NCI-H2171 (cell line): ENCODE results near the gene DOK1.
A peak's percentile ranks its signal among the peaks of the same experiment; 100 is the strongest.

ENCODE experiments used
- DNase-seq: peaks from one replicate; lab custom pipeline; 2025; lab: John Stamatoyannopoulos, UW

The DOK1 gene

DNA sequence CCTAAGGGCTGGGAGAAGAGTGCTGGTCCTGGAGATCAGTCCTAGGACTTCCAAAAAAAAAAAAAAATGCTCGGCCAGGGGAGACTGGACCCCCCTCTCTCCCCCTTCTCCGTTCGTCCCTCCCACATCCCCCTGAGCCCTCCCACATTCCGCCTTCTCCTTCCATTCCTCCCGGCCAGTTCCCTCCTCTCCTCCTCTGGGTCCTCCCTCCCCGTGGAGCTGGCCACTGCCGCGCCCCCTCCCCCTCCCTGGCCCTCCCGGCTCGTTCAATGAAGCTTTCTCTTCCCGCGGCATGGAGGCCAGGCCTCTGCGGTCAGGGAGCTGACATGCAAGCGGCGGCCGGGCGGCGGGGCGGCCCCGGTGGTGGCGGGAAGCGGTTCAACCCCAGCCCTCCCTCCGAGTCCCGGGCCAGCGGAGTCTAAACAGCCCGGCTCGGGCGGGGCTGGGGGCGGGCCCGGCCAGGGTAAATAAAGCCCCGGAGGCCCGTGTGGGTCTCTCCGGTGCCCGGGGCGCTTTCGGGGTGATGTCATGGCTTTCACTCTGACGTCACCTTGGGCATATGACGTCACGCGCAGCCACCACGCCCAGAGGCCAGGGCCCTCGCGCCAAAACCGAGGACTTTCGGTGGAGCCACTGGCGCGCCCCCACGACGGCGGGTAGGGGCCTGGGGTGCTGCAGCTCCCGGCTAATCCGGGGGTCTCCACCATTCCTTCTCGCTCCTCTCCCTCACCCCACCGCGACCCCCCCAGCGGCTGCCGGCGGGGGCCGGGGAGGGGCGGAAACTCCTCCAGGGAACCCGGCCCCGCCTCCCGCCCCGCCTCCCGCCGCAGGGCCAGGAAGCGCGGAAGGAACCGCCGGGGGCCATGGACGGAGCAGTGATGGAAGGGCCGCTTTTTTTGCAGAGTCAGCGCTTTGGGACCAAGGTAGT is at the start of gene DOK1, which contains the start of gene LOXL3:
DOK1 (plus strand) TSS at position 829 of the 928 bp plus-strand sequence; CDS start at position 864, 35 bp downstream.
LOXL3 (minus strand) TSS at position 51 of the 928 bp plus-strand sequence. CDS start 1,308 bp downstream, outside the sequence.
- no peak for DNase-seq

DNA sequence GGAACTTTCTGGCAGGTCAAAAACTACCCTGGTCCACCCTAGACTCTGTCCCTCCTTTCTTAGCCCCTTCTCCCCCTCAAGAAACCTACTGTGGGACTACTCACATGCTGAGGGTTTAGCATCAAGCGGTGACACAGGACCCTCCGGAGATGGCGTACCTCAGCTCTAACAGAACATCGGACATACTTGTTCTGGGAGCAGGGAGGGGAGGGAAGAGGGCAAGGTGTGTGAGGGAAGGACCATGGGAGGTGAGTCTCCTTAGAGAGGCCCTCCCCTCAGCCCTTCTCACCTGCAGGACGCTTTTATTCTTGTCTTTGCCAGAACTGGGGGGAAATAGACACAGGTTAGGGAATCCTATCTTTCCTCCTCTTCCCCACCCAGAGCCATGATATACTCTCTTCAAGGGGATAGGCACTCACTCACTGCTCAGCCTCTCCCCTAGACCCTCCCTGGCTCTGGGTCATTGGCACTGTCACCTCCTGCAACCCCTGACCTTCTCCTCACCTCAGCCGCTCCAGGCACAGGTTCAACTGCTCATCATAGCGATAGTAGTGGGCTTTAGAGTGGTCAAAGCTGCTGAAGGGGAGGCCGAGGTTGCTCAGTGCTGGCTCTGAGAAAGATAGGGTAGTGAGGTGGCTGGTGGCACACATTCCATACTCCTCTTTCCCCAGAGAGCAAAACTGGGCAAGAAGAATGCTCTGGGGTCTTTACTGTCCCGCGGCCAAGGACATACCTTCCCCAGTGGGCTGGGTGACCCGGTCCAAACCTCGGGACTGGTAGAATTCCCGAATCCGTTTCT is 48.9 kb upstream of the DOK1 start:
- DNase-seq: no peak

DNA sequence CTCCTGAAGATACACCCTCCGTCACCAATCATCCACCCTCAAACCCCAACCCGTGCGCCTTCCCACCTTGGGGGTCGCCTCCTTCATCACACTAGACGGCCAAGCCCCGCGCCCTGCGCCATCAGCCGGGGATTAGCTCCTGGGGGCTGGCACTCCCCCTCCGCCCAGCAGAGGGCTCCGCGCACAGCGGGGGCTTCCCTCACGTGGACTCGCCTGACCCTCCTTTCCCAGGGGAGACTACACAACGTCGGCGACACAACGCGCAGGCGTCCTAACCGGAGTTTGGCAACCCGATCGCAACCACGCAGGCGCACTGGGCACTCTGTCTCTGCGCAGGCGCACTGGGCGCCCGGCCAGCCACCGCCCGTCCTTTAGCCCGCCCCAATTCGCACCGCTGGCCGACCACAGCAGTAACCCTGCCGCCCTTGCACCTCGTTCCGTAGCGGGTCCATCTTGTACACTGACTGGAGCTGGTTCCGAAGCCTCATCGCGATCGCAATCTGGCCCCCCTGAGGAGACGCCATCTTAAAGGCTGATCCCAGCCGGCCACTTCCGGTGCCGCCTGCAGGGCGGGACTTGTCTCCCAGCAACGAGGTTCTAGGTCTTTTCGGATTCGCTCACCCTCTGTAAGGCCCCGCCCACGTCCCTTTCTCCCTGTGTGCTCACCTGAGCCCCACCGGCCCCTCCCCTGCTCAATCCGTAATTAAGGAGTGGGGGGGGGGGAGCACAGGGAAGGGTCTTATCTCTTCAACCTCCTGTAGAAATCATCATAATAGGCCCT is 47.2 kb upstream of the DOK1 start, which contains the start of gene PCGF1:
PCGF1 (minus strand) TSS at position 551 of the 781 bp plus-strand sequence; CDS start at position 524, 27 bp downstream.
- DNase-seq: peak; percentile 98

DNA sequence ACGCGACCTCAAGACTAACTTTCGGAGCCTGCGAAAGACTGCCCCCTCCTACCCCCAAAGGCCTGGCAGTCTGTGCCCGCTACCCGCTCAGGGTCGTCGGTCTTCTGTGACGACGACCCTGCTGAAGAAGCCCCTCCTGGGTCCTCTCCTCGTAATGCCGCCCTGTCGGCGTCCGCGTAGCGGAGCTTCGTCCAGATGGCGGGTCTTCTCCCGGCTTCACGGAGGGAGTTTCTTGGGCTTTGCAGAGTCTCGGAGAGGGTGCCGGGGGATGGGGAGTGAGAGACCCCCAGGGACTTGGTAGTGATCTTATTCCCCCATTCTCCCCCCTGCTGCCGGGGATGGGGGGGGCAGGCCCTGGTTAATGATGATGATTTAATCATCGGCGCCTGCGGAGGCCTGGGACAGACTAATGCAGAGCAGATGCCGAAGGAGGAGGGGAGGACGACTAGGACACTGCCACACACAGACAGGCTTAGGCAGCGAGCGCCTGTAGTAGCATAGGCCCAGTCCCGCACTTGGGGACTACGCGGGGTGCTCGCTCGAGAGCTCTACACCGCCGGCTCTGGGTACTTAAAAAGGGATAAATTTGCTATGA is 46.5 kb upstream of the DOK1 start:
- peak; percentile 78 for DNase-seq

DNA sequence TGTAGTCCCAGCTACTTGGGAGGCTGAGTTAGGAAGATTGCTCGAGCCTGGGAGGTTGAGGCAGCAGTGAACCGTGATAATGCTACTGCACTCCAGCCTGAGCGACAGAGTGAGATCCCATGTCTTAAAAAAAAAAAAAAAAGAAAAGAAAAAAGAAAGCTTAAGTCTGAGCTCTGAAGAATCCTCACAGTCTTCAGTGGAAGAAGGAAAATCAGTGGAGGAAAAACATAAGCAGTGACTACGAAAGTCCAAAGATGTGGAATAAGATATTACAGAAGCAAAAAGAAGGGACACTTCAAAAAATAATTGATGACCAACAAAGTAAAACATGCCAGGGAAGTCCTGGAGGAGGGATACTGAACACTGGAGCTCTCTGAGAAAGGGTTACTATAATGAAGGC is 44.2 kb upstream of the DOK1 start:
- no peak for DNase-seq

DNA sequence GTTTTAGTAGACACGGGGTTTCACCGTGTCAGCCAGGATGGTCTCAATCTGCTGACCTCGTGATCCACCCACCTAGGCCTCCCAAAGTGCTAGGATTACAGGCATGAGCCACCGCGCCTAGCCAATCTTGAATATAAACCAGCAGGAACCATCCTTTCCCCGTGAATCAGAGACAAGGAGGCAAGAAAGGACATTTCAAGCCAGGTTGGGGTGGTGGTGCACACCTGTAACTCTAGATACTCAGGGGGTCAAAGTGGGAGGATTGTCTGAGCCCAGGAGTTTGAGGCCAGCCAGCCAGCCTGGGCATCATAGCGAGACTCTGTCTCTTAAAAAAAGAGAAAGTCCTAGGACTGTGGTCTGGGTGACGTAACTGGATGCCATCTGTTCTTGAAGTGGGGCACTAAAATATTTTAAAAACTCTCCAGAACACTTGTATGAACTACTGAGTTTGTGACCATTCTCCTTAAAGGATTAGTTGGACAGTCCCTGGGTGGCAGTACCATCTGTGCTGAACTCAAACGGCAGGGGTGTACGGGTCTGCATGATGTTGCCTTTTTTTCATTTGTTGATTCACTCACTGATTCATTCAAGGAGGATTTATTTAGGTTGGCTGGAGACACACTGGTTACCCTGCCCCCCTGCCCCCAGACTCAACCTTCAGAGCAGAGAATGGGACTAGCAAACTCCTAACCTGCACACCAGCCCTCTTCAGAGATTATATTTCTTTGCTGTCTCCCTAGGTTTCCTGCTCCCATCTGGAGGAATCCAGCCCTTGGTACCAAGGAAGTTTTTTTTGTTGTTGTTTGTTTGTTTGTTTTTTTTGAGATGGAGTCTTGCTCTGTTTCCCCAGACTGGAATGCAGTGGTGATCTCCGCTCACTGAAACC is 43.2 kb upstream of the DOK1 start:
- DNase-seq: no peak

DNA sequence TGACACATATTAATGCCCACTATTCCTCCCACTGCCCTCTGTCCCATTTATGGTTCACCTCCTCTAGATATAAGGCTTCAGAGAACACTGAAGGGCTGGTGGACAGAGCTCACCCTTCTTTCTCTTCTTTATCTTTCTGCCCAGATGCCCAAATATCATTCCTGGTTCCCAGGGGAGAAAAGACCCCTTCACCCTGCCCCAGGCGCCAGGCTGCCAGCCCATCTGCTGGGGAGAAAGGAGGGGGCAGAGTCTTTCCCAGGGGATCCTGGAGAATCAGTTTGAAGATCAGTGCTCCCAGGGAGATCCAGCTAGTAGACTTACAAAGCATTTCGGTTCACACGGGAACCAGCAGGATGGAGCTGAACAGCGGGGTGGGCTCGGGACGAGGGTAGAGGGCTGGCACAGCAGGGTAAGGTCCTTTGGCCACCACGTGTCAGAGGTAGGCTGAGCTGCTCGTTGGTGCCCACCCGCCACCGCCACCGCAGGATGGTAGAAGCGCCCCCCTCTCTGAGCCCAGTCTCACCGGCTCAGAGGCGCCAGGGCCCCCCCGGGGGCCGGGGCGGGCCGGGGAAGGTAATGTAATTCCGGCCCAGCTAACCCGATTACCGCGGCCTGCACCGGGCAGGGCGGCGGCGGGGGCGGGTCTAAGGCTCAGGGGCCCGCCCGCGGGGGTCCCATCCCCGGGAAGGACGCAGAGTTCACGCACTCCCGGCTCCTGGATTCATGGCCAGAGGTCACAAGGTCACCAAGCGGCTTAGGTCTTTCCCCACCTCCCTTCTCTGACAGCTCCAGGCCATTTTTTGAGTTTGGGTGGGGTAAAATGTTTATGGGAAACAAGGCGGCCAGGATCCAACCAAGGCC is 41.5 kb upstream of the DOK1 start:
- DNase-seq: no peak

DNA sequence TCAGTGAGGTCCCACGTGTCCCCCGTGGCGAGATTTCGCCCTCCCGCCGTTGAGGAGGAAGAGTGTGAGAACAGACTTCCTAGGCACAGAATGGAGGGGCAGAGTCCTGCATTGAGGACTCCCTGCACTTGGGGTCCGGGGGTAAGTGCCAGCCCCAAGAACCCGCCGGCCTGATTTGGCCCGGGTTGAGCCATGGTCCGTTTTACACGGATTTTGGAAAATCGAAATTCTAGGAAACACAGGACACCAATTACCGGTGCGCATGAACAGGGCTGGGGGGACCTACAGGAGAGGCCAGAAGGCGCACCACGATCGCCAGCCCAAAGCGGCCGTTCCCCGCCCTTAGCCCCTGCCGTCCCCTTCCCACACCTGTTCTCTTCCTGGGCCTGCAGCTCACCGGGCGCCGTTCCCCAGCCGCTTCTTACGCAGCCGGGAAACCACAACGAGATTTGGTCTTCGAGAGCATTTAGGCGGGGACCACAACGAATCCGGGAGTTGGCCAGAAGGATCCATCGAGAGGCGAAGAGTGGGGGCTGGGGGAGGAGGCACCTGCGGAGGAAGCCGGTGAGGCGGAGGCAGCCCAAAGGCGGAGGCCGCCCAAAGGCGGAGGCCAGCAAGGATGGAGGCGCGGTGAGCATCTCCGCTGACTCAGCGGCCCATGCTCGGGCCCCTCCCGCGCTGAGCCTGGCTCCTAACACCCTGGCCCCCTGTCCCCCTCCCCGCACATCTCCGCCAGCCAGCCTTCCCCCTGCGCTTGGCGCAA is 40.7 kb upstream of the DOK1 start:
- no peak for DNase-seq

DNA sequence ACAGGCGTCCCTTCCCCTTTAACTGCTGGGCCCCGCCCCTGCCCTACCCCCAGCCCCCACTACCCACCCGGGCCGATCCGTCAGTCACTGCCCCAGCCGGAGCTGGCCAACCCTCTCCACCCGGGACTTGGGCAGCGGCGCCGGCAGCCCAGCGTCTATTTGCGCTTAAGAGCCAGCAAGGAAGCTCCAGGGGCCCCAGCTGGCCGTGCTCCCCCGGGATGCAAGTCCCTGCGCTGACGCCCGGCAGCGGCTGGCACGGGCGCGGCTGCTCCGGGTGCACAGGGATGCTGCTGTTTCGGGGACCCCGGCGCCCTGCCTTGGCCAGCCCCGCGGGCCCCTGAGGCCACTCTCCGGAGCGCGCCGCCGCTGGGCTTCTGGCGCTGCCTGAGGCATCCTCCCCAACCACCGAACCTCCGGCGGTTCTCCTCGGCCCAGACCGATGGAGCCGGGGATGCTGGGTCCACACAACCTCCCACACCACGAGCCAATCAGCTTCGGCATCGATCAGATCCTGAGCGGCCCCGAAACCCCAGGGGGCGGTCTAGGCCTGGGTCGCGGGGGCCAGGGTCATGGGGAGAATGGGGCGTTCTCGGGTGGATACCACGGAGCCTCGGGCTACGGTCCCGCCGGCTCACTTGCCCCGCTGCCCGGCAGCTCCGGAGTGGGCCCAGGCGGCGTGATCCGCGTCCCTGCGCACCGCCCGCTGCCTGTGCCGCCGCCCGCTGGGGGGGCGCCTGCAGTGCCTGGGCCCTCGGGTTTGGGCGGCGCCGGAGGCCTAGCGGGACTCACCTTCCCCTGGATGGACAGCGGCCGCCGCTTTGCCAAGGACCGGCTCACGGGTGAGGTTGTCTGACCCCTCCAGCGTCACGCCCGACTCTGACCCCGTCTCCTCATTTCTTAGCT is 39.9 kb upstream of the DOK1 start, which contains the start of gene TLX2:
TLX2 (plus strand) TSS at position 83 of the 903 bp plus-strand sequence; CDS start at position 440, 357 bp downstream.
- peak; percentile 41 for DNase-seq

DNA sequence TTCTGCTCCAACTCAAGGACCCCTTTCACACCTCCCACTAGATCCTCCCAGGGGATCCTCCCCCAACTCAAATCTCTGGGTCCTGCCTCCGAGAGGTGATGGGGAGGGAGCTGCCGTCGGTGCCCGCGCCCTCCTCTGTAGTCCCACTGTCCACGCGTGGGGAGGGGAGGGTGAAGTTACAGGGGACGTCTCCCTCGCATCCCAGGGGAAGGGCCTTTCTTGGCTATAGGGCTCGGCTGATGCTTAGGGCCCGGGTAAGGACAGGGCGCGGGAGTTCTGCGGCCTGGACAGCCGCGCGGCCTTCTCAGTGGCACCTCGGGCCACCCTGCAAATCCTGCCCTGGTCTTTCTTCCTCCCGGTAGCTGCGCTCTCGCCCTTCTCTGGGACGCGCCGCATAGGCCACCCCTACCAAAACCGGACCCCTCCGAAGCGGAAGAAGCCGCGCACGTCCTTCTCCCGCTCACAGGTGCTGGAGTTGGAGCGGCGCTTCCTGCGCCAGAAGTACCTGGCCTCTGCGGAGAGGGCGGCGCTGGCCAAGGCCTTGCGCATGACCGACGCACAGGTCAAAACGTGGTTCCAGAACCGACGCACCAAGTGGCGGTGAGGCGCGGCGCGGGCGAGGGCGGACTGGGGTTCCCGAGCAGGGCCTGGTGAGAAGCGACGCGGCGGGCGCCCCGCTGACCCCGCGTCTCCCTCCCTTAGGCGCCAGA is 39.1 kb upstream of the DOK1 start:
- DNase-seq: no peak

DNA sequence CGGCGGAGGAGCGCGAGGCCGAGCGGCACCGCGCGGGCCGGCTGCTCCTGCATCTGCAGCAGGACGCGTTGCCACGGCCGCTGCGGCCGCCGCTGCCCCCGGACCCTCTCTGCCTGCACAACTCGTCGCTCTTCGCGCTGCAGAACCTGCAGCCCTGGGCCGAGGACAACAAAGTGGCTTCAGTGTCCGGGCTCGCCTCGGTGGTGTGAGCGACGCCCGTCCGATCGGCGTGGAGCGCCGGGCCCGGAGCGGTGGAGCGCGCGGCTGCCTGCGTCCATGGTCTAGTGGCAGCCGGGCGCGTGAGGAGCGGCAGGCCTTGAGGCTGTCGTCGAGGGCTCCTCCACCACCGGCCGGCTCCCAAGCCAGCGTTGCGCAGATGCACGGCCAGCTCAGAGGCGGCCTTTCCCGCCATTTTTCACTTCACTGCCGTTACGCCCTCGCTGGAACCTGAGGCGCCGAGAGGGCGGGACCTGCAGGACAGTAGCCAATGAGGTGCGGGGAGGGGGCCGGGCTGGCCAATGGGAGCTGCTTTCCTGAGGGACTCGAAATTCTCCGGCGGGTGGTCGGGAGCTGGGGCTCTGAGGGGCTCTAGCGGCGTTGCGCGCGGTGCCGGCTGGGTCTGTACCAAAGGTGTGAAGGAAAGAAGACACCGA is 38.4 kb upstream of the DOK1 start:
- no peak for DNase-seq

DNA sequence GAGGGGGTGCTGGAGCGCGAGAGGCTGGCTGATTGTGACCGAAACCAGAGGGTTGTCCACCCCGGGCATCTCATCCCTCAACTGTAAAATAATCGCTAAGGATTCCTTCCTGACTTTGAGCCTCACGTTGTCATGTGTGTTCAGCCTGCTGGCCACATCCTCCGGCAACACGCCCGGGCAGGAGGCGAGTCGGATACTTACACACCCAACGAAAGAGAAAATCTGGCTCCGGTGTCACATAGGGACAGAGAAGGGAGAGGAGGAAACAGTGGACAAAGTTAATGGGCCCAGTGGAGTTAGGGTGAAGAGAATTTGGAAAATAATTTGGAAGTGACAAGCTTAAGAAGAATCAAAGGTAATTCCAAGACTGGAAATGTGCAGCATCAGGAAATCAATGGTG is 37.9 kb upstream of the DOK1 start:
- no peak for DNase-seq

DNA sequence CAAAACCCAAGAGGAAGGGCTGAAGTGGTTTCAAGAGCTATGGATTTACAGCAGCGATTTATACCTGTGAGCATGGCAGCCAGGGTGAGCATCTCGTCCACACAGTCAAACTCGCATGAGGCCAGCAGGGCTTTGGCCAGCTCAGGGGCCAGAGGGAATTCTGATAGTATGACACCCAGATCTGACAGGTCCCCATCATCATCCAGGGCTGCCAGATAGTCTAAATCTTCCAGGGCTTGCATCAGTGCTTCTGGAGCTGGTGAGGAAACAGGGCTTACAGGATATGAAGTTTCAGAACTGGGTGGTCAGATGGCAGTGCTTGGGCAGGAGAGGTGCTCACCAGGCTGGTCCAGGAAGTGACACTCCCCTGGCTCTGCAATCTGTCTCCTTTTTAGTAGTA is 32.0 kb upstream of the DOK1 start:
- no peak for DNase-seq

DNA sequence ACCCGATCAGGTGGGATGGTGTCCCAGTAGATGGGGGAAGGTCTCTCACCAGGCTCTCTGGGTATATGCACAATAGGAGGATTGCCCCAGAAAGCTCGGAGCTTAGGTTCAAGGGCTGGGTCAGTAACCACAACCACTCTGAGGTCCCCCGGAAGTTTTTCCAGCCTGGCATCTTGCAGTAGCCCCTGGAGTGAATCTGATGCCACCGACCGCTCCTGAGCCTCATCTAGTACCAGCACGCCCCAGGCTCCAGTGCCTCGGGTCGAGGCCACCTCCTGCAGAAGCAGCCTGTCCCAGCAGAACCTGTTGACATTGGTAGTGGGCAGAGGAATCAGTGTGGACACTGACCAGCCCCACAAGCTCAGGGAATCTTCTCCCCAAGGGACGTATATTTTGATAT is 30.5 kb upstream of the DOK1 start:
- no peak for DNase-seq

DNA sequence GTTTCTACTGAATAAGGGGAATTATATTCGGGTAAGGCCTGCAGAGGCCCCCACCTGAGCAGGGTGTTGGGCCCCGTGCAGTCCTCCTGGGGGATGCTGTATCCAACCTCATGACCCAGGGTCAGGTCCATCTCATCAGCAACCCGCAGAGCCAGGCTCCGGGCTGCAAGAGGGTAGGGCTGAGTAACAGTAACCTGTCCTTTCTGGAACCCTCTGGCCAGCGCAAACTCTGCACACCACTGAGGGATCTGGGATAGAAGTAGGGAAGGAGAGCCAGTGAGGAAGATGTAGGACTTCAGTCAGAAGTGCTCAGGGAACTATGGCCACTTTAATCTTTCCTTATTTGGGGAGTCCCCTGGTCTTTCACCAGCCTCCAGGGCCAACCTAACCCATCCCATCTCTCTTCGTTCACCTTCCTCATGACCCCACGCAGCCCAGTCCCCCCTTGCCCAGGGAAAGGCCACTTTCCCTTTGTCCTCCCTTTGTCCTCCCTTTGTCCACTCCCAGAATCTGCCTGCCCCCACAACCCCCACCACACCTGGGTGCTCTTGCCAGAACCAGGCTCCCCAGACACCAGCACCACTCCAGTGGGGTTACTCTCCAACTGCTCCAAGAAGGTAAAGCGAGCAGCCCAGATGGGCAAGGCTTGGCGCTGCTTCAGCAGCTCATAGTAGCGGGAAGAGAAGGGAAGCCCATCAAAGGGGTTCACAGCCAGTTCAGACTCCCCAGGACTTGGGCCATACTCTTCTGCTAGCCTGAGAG is 29.4 kb upstream of the DOK1 start:
- no peak for DNase-seq
